GM18498 (cell line): ENCODE data around the gene CDK9.
"Not testable (repeated sequence)": the region's sequence is repeated elsewhere in the genome, so short reads cannot be mapped to it uniquely, and the experiment has no call there.

Source experiments
- ATAC-seq: cut with Tn5 transposase; IDR thresholded peaks from one replicate; pipeline ENCODE4 v1.9.1; 2021; ENCODE audit warnings: mild to moderate bottlenecking, moderate library complexity; ENCODE audit not compliant: unreplicated experiment

The CDK9 gene

GRCh38 chr9:127817881-127818434, 32.1 kb downstream of the CDK9 start:
- ATAC-seq, result no peak

- ATAC-seq, result no peak
These were observed 32.7 kb downstream of the CDK9 start for GRCh38 chr9:127818574-127818973.

GRCh38 chr9:127822108-127822507, 36.3 kb downstream of the CDK9 start:
- no peak for ATAC-seq

GRCh38 chr9:127825319-127826051, 39.7 kb downstream of the CDK9 start:
- no peak for ATAC-seq

- ATAC-seq, result no peak
These were observed 40.5 kb downstream of the CDK9 start for GRCh38 chr9:127826253-127826913.

GRCh38 chr9:127828262-127829031, 42.6 kb downstream of the CDK9 start:
- no peak for ATAC-seq

GRCh38 chr9:127829205-127829906, 43.5 kb downstream of the CDK9 start:
- no peak for ATAC-seq

GRCh38 chr9:127832248-127832647, 46.4 kb downstream of the CDK9 start:
- ATAC-seq, result no peak

- no peak for ATAC-seq
These were observed 47.7 kb downstream of the CDK9 start for GRCh38 chr9:127833555-127833954.

GRCh38 chr9:127835991-127836516, 50.2 kb downstream of the CDK9 start:
- no peak for ATAC-seq

GRCh38 chr9:127836561-127836960, 50.7 kb downstream of the CDK9 start:
- ATAC-seq, result not testable (repeated sequence)

- ATAC-seq, result no peak
These were observed 51.5 kb downstream of the CDK9 start for GRCh38 chr9:127837346-127837745.

- no peak for ATAC-seq
These were observed 52.7 kb downstream of the CDK9 start for GRCh38 chr9:127838375-127839078.
